Measurements from ENCODE around the gene WDR82.
"Not testable (repeated sequence)": the region's sequence is repeated elsewhere in the genome, so short reads cannot be mapped to it uniquely, and the experiment has no call there.

Gene WDR82

DNA sequence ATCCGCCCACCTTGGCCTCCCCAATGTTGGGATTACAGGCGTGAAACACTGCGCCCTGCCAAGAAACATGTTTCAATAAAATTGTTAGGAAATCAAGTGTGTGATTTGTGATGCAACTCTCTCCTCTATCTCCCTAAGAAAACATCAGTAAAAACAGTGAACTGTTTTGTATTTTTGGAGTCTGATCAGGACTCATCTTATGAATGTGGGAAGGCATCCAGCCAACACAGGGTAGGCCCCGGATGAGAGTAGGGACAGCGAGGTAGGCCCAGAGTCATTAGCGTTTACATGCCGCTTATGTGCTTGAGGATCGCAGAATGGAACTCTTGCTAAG is 8.3 kb upstream of the WDR82 start:
- no peak for DNase-seq

- DNase-seq = not testable (repeated sequence)
Measured at GRCh38 chr3:52284051-52284450, 5.6 kb upstream of the WDR82 start.

- no peak for DNase-seq
Measured at GRCh38 chr3:52283306-52283705, 4.9 kb upstream of the WDR82 start.

DNA sequence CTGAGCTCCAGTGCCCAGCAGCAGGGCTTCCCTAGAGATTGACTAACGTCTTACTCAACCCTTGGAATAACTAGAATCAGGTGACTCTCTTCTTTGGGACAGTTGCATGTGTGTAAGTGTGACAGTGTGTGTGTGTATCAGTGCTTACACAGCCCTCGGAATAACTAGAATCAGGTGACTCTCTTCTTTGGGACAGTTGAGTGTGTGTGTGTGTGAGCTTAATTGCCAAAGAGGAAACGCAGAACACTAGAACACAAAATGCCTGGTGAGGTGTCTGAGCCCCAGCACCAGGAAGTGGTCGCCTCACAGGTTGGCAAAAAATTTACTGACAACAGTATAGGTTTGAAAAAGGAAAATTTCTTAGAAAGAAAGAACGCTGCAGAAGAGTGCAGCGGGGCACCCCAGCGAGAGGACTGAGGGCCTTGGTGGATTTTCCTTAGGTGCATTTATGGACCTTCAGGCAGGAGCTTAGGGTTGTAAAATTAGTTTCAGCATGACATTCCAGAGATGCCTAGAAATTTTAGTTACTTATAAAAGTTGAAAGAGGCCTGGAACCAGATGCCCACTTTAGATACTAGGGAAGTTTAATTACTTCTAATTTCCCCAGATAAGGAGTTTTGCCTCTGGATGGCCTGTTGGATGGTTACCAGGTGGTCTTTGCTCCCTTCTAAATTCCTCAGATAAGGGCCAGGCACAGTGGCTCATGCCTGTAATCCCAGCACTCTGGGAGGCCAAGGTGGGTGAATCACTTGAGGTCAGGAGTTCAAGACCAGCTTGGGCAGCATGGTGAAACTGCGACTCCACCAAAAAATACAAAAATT is 3.7 kb upstream of the WDR82 start:
- no peak for DNase-seq

- DNase-seq = peak; percentile 49
Measured at GRCh38 chr3:52280050-52280461, 1.6 kb upstream of the WDR82 start.

DNA sequence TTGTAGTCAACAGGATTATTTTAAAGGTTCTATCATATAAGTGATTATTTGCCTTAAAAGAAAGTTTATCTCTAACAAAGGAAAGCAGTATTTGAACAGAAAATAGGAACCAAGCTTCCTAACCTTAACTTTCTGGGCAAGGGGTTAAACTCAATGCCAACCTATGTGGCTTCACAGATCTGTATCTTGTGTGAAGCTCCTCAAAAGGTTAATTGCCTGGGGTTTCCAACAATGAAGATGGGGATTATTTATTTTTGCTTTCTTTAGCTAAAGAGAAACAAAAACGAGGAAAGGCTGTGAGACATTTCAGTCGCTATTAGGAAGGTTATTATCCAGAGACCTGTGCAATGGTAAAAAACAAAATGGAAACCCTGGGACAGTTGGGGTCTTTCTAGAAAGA is 1.1 kb upstream of the WDR82 start:
- DNase-seq = no peak

- DNase-seq = peak; percentile 70
Measured at GRCh38 chr3:52277972-52278509, 408 bp downstream of the WDR82 start.

DNA sequence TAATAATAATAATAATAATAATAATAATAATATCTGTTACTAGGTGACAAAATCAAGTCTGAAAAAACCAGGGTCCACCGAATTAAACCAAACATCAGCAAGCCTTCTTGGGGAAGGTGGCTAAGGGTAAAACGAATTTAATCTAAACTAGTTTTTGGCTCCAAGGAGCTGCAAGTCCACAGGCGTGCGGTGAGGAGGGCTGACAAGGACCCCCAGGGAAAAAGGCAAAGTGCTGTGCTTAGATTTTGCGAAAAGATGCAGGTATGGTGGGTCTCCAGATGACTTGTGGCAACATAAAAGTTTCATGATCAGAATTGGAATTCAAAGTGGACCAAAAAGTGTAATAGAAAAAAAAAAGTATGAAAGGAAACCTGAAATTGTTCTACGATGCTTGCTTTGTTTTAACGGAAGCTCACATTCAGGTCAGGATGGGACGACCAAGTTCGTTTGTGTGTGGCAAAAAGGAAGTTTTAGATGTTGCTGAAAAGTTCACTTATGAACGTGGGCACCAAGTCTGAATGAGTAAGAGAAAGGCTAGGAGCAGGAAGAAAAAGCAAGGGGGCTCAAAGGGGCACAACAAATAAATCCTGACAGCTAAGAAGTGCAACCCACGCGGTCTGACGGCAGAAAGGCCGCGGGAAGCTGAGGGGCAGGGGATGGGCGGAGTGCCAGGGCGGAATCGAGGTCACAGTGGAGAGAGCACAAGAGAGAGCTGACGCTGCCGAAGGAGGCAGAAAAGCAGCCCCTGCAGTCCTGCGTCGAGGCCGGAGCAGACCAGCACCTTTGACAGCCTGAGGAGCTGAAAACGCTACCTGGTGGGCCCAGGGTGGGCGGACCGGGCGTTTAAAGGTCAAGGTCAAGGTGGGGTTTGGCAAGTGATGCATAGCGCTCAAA is 1.1 kb downstream of the WDR82 start:
- peak; percentile 80 for DNase-seq

DNA sequence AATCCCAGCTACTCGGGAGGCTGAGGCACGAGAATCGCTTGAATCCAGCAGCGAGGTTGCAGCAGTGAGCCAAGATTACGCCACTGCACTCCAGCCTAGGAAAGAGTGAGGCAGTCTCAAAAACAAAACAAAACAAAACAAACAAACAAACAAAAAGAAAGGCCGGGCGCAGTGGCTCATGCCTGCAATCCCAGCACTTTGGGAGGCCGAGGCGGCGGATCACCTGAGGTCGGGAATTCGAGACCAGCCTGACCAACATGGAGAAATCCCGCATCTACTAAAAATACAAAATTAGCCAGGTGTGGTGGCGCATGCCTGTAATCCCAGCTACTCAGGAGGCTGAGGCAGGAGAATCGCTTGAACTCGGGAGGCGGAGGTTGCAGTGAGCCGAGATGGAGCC is 3.7 kb downstream of the WDR82 start:
- not testable (repeated sequence) for DNase-seq

DNA sequence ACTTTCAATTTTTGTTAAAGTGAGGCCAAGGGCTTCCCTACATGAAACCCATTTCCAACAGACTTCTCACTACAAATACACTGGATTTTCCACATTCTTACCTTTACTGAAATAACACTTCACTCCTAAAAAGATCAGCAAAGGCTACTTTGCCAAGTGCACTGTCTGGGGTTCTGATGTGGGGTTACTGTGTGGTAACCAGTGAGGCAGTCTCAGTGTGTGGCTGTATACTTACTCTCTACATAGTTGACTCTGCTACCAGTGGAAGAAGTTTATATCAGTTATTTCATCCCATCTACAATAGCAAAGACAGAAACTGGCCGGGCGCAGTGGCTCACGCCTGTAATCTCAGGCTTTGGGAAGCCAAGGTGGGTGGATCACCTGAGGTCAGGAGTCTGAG is 5.6 kb downstream of the WDR82 start:
- DNase-seq = no peak

DNA sequence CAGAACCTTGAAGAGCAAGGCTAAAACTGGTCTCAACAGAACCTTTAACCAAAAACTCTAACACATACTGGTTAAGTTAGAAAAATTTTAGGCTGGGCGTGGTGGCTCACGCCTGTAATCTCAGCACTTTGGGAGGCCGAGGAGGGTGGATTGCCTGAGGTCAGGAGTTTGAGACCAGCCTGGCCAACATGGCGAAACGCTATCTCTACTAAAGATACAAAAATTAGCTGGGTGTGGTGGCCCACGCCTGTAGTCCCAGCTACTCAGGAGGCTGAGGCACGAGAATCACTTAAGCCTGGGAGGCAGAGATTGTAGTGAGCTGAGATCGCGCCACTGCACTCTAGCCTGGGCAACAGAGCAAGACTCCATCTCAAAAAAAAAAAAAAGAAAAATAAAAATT is 6.3 kb downstream of the WDR82 start:
- not testable (repeated sequence) for DNase-seq

GRCh38 chr3:52270252-52270754 is 8.1 kb downstream of the WDR82 start:
- no peak for DNase-seq

DNA sequence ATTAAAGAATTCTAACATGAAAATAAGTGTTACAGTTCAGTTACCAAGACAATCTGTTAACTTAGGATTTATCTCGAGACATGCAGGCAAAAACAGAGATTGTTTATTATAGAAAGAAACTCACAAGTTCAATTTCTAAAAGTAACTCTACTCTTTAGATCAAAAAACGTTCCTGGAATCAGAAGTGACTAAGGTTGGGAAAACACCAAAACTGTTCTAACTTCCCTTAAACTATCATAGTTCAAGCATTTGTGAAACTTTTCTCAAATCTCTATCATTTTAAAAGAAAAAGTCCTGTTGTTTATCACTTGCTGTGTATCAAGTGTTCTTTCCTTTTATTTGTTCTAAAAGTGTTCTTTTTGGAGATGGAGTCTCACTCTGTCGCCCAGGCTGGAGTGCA is 8.7 kb downstream of the WDR82 start:
- DNase-seq = no peak

- DNase-seq = no peak
Measured at GRCh38 chr3:52268036-52268435, 10.4 kb downstream of the WDR82 start.

- no peak for DNase-seq
Measured at GRCh38 chr3:52265387-52265786, 13.1 kb downstream of the WDR82 start.

GRCh38 chr3:52262447-52262846 is 16.0 kb downstream of the WDR82 start:
- no peak for DNase-seq

DNA sequence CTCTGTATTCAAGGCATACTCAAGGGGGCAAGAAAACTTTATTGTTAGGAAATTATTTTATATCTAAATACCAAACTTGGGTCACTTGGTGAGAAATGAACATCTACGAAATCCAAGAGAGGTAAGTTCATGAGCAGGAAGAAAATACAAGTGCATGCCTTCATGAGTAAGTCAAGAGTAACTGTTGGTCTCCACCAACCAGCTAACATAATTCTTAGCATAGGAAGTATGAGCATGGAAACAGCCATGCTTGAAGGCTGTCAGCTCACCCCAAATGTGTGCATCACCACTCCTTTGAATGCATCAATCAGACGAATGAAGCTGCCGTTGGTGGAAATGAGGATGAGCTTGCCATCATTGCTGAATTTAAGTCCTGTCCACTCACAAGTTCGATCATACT is 19.0 kb downstream of the WDR82 start:
- no peak for DNase-seq

- no peak for DNase-seq
Measured at GRCh38 chr3:52259035-52259434, 19.4 kb downstream of the WDR82 start.

DNA sequence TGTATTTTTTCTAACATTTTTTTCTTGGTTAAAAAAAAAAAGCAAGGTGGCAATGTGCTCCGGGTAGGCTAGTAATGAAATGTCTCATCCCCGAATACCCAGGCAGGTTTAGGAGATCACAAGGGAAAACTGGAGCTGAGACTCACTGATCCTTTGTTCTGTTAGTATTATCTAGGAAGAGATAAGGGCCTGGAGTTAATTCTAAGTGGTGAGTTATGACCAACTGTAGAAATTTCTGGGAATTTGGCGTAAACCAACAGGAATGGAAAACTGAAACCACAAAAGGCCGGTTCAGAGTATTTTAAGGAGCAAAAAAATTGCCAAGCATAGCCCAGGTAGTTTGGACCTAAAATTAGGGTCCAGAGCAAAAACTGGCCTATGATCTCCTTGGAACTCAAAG is 20.5 kb downstream of the WDR82 start:
- no peak for DNase-seq

DNA sequence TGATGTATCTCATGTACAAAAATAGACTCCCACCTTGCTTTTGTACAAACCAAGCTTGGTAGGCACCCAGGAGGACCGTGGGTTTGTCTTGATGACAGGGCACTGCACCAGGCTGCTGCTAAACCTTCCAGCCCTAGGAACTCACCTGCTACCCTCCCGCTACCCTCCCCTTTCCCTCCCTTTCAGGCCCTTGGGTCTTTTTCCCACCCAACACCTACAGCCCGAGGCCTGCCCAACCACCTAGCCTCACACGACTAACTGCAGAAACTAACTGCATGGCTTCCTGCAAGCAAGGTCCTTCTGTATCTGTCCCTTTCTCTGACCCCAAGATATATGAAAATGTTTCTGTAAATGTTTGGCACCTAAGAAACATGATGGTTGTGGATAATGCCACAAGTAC is 21.8 kb downstream of the WDR82 start:
- DNase-seq = no peak

DNA sequence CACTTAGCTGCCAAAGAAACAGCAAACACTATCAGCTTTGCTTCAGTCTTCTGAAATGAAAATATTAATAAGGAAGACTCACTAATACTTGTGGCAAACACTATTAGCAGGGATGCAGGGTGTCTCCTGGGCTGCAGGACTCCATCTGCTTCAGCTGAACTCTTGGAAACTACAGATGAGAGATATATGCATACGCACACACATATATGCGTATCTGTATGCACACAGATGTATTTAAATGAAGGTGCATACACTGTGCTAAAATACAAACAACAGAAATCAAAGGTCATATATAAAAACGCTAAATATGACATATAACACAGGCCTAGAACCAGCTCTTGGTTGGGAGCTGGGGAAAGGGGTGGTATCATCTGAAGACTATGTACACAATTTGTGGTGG is 22.3 kb downstream of the WDR82 start:
- DNase-seq = no peak

DNA sequence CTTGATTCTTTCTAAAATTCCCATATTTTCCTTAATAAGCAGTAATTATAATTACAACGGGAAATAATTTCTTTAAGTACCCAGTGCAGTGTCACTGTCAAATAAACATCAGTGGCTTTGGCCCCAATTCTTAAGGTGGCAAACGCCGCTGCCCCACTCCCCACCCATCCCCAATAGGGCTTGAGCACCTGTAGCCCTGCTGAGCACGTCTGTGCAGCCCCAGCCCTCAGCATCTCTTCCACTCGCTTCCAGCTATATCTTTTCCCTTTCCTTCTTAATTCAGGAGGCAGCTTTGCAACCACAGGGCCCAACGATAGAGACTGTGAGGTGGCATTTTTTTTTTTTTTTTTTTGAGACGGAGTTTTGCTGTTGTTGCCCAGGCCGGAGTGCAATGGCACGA is 23.8 kb downstream of the WDR82 start:
- no peak for DNase-seq

Measured in hematopoietic multipotent progenitor cell treated with erythropoietin and hydrocortisone succinate and interleukin-3 and kit ligand, for 8 days (in vitro differentiated cells).